HFF-Myc (cell line): ENCODE results near the gene MTMR10.

Source experiments
- DNase-seq: peaks from one replicate; pipeline ENCODE4 v3.0.0-alpha.2; 2011; ENCODE audit warnings: low read depth; ENCODE audit errors: extremely low read depth
- H3K4me3 ChIP-seq: replicated peaks from 2 replicates; pipeline ENCODE4 v1.5.1; 2011; ENCODE audit warnings: low read depth, mild to moderate bottlenecking, control low read depth, low read length
- TF ChIP-seq, protein P1 (sequence below): IDR thresholded peaks from 2 replicates; pipeline ENCODE4 v1.5.1; 2012; ENCODE audit warnings: mild to moderate bottlenecking, low read depth, low read length, control low read depth; ENCODE audit errors: missing control alignments

MTMR10 gene

DNA sequence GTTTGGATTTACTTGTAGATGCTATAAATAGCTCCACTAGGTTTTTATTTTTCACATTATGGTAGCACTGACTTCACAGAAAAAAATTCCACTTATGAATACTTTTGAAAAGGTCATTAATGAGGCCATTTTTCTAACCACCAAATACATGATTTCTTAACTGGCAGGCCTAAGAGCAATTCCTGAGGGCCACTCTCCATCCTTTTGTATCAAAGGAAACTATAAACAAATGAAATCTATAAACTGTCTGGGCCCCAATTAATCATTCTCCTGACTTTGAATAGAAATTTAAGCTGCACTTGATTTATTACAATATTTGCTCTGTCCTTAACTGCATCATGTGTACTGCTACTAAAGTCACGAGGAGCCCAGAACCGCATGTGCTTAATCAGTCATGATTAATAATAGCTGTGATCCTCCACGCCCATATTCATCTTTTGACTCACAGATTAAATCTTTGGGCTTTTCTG, 25.1 kb upstream of the MTMR10 start:
- no peak overlapping the region for H3K4me3 ChIP-seq
- TF ChIP-seq, protein P1, sequence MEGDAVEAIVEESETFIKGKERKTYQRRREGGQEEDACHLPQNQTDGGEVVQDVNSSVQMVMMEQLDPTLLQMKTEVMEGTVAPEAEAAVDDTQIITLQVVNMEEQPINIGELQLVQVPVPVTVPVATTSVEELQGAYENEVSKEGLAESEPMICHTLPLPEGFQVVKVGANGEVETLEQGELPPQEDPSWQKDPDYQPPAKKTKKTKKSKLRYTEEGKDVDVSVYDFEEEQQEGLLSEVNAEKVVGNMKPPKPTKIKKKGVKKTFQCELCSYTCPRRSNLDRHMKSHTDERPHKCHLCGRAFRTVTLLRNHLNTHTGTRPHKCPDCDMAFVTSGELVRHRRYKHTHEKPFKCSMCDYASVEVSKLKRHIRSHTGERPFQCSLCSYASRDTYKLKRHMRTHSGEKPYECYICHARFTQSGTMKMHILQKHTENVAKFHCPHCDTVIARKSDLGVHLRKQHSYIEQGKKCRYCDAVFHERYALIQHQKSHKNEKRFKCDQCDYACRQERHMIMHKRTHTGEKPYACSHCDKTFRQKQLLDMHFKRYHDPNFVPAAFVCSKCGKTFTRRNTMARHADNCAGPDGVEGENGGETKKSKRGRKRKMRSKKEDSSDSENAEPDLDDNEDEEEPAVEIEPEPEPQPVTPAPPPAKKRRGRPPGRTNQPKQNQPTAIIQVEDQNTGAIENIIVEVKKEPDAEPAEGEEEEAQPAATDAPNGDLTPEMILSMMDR: no peak
- DNase-seq: no peak

DNA sequence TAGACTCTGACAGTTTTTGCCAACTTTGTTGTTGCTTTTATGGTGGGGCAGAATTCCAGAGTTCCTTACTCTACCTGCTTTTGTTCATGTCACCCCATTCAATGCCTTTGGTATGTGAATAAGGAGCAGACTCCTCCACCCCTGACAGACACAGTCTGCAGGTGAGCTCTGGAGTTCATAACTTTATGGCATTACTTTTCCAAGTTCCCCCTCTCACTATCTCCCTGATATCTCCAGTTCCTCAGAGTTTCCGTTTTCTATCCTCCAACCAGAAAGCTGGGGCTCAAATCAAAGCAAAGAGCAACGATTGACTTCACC, 23.1 kb upstream of the MTMR10 start:
- no peak for DNase-seq
- TF ChIP-seq, protein P1: no peak

DNA sequence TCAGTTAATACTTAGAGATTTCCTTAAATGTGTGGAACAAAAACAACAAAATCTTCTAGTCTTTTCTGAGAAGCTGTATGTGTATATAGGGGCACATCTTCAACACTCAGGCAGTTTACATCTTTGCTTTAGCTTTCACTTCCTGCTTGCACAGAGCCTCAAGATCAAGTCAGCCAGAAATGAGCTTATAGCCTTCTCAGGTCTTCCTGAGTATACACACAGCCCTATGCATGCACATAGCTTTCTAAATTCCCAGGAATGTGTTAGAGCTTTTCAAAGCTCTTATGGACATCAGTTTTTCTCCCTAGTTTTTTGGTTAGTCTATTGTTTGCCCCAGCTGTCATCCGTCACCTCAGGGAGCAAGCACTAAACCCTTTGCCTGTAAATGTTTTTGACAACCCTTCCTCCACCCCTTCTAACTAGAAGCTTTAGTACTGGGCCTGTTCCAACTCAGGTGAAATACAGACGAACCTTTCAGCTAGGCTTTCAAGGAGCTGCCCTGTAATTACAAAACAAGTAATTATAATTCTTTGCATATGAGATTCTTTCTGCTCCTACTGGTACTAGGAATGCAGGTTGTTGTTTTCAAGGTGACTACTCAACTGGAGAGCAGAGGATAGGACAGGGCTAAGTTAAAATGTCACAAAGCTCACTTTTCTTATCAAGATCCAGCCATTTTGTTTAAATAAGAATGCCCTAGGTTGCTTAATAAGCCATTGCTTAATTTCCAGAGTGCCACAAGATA, 22.6 kb upstream of the MTMR10 start:
- TF ChIP-seq, protein P1: no peak
- no peak for DNase-seq
- no peak overlapping the region for H3K4me3 ChIP-seq

More for the DNA sequence above, 23.1 kb upstream of the MTMR10 start:
- H3K4me3 ChIP-seq: no peak overlapping the region

DNA sequence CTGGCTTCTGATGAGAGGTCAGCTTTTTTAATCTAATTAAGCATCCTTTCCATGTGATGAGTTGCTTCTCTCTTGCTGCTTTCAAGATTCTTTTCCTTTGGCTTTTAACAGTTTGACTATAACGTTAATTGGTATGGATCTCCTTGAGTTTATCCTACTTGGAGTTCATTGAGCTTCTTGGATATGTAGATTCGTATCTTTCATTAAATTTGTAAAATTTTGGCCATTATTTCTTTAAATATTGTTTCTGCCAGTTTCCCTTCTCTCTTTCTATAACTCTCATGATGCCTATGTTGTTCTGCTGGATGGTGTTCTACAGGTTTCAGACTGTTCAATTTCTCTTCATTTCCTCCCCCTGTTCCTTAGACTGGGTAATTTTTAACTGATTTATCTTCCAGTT, 21.0 kb upstream of the MTMR10 start:
- H3K4me3 ChIP-seq: no peak overlapping the region
- TF ChIP-seq, protein P1: no peak
- DNase-seq: no peak

DNA sequence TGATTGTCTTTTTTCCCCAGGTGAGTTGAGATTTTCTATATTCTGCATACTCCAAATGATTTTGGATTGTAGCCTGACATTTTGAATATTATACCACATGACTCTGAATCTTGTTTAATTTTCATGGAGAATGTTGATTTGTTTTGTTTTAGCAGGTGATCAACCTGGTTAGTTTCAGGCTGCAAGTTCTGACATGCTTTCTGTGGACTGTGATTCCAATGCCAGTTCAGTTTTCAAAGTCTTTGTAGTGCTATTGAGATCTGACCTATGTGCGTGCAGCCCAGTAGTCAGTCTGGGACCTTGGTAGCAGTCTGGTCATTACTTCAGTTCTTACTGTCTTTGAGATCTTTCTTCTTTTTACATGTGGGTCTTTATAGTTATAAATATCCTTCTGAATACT, 18.6 kb upstream of the MTMR10 start:
- no peak overlapping the region for H3K4me3 ChIP-seq
- TF ChIP-seq, protein P1: no peak
- DNase-seq: no peak

DNA sequence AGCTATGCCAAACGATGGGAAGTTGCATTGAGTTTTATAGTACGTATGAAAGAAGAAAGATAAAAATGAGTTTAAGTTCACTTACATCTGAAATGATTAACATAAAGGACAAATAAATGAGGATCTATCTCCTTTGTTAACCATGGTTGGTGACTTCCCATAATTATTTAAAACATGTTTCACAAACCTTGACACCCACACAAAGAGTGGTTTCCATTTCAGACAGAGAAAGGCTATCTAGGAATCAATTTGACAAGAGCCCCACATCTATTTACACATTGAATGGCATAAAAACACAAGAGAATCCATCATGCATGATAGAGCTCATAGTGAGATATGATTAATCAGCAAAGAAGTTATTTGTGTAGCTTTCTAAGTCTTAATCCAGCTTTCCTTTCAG, 14.2 kb upstream of the MTMR10 start:
- H3K4me3 ChIP-seq: no peak overlapping the region
- no peak for DNase-seq
- TF ChIP-seq, protein P1: no peak
